ENCODE results near the gene NUDT2.
"Not testable (repeated sequence)": the region's sequence is repeated elsewhere in the genome, so short reads cannot be mapped to it uniquely, and the experiment has no call there.

The NUDT2 gene

GRCh38 chr9:34328987-34329832 is at the start of gene NUDT2, which contains the start of gene KIF24:
Gene NUDT2 (plus strand): TSS chr9:34329569. CDS start chr9:34339040, 9,471 bp downstream.
Gene KIF24 (minus strand): TSS chr9:34329268. CDS start chr9:34311346, 17,922 bp downstream.
- peak; percentile 95 to 96 for DNase-seq

- no peak for DNase-seq
Measured at GRCh38 chr9:34282096-34282495, 47.3 kb upstream of the NUDT2 start.

- no peak for DNase-seq
Measured at GRCh38 chr9:34289159-34289558, 40.2 kb upstream of the NUDT2 start.

- DNase-seq = no peak
Measured at GRCh38 chr9:34291023-34291422, 38.3 kb upstream of the NUDT2 start.

- no peak for DNase-seq
Measured at GRCh38 chr9:34291423-34291822, 37.9 kb upstream of the NUDT2 start.

- DNase-seq = no peak
Measured at GRCh38 chr9:34292552-34292951, 36.8 kb upstream of the NUDT2 start.

GRCh38 chr9:34301064-34301463 is 28.3 kb upstream of the NUDT2 start:
- DNase-seq = not testable (repeated sequence)

- not testable (repeated sequence) for DNase-seq
Measured at GRCh38 chr9:34308316-34308715, 21.1 kb upstream of the NUDT2 start.

- peak; percentile 2 to 4 for DNase-seq
Measured at GRCh38 chr9:34310215-34310614, 19.2 kb upstream of the NUDT2 start.

- DNase-seq = no peak
Measured at GRCh38 chr9:34311499-34312185, 17.7 kb upstream of the NUDT2 start.

GRCh38 chr9:34317436-34317835 is 11.9 kb upstream of the NUDT2 start:
- DNase-seq = no peak

GRCh38 chr9:34318163-34318790 is 11.1 kb upstream of the NUDT2 start:
- DNase-seq = no peak

GRCh38 chr9:34321451-34321850 is 7.9 kb upstream of the NUDT2 start:
- no peak for DNase-seq

- DNase-seq = no peak
Measured at GRCh38 chr9:34322899-34323591, 6.3 kb upstream of the NUDT2 start.

- DNase-seq = no peak
Measured at GRCh38 chr9:34326690-34327089, 2.7 kb upstream of the NUDT2 start.

GRCh38 chr9:34328500-34328986 is 826 bp upstream of the NUDT2 start:
- no peak for DNase-seq

GRCh38 chr9:34331196-34331595 is 1.8 kb downstream of the NUDT2 start:
- no peak for DNase-seq

- peak; percentile 4 to 16 for DNase-seq
Measured at GRCh38 chr9:34332076-34332964, 3.0 kb downstream of the NUDT2 start.

GRCh38 chr9:34333836-34334235 is 4.5 kb downstream of the NUDT2 start:
- DNase-seq = no peak

GRCh38 chr9:34334337-34334824 is 5.0 kb downstream of the NUDT2 start:
- no peak for DNase-seq

GRCh38 chr9:34334916-34335315 is 5.5 kb downstream of the NUDT2 start:
- no peak for DNase-seq

- no peak for DNase-seq
Measured at GRCh38 chr9:34335376-34335775, 6.0 kb downstream of the NUDT2 start.
